ENCODE data around the gene GTSF1L. TPM values are rescaled to one million over a fixed set of nuclear protein-coding genes. Genes with fewer than 3 reads are reported as not detected.

Gene GTSF1L
- polyA plus RNA-seq, 1 donor from 2014 or later, result 1.2 TPM

DNA sequence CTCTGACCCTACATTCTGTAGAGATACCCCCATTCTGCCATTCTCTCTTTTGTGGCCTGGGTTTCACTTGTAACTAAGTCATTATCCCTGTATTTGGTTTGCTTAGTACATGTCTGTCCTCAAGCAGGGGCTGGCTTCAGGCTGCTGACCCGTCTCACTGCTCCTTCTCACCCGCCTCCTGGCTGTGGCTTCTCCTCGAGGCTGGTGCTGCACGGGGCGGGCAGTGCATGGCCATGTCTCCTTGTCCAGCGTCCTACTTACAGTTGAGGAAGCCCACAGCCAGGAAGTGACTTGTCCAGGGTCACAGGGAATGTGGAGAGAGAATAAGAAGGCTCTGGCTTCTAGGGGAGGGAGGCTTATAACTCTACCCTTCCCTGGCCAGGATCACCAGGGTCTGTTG is 11.3 kb downstream of the GTSF1L start:
- Mint-ChIP-seq H3K27me3 (no peaks in the 10 kb centered on the region), H3K9me3 (no peaks in the 10 kb centered on the region), H3K36me3 (peaks cover 14% of the 10 kb centered on the region), H3K4me3 (no peak overlapping the region), H3K4me1 (peaks cover 8 to 17% (median 13%) of the 10 kb centered on the region in 3 donors), H3K27ac (peak overlapping the region in 1 of 3 donors; percentile 23)

DNA sequence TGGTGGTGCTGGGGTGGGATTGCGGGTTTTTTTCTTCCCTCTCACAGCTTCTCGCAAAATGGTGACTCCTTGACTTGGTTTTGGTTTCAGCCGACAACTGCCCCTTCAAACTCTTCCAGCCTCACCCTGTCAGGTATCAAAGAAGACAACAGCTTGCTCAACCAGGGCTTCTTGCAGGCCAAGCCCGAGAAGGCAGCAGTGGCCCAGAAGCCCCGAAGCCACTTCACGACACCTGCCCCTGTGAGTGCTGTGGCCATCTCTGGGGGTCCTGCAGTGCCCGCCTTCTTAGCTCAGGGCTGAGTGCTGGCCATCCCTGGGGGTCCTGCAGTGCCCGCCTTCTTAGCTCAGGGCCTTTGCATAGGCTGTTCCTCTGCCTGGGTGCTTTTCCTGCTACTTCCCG is 11.8 kb downstream of the GTSF1L start:
- Mint-ChIP-seq H3K4me1 (peaks cover 12 to 18% (median 18%) of the 10 kb centered on the region in 3 donors), H3K27ac (peak overlapping the region in 1 of 3 donors; percentile 23), H3K4me3 (no peak overlapping the region), H3K9me3 (no peaks in the 10 kb centered on the region), H3K36me3 (peaks cover 12% of the 10 kb centered on the region), H3K27me3 (no peaks in the 10 kb centered on the region)

DNA sequence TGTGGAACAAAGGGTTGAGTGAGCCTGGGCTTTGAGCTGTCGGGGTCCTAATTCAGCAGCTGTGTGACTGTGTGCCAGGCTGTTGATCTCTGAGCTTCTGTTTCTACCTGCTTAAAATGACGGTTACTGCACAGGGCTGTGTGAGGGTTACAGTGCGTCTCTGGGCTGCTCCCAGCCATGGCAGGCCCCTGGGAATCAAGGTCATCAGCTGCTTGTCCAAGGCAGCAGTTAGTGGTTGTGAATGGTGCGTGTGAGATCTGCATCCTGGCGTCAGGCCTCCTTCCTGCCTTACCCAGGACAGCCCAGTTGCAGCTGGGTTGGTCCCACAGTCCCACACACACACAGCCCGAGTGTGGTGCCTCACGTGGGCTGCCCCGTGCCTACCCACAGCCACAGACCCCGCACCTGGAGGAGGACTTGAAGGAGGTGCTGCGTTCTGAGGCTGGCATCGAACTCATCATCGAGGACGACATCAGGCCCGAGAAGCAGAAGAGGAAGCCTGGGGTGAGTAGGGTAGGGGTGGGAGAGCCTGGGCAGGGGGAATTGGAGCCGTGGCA is 15.6 kb downstream of the GTSF1L start:
- Mint-ChIP-seq H3K4me1 (peaks cover 12 to 26% (median 22%) of the 10 kb centered on the region in 3 donors), H3K27ac (peak overlapping the region; percentile 81 to 93 (median 88)), H3K27me3 (no peaks in the 10 kb centered on the region), H3K36me3 (peaks cover 10% of the 10 kb centered on the region), H3K4me3 (peak overlapping the region; percentile 7 to 84 (median 46)), H3K9me3 (no peaks in the 10 kb centered on the region)

DNA sequence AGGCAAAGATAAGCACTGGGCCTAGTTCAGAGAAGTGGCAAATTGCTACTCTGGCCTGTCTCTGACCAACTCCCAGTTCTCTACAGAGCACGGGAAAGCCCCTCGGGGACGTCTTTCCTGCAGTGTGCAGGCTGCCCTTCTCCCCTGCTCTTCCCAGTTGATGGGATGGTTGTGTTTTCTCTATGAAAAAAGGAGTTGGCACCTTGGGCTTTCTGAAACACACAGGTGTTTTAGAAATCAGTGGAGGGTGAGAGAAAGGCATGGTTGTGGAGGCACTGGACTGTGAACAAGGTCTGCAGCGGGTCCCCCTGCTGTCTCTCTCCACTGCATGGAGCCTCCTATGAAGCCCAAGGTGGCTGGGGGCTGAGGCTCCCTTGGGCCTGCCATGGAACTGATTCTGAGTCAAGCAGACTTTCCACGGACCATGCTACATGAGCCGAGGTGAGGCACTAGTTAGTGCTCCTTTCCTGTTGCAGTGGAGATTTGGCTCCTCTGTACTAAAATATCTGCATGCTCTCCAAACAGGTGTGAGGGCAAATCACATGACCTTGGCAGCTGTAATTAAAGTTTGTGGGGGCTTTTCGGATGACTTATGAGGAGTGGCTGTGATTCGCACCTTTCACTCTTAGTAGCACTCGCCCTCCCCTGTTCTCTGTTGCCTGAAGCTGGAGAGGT is 16.3 kb downstream of the GTSF1L start:
- Mint-ChIP-seq H3K27me3 (no peaks in the 10 kb centered on the region), H3K27ac (peak overlapping the region; percentile 81 to 93 (median 88)), H3K4me1 (peaks cover 12 to 26% (median 22%) of the 10 kb centered on the region in 3 donors), H3K9me3 (no peaks in the 10 kb centered on the region), H3K36me3 (peaks cover 10% of the 10 kb centered on the region), H3K4me3 (peak overlapping the region; percentile 7 to 81 (median 42))

DNA sequence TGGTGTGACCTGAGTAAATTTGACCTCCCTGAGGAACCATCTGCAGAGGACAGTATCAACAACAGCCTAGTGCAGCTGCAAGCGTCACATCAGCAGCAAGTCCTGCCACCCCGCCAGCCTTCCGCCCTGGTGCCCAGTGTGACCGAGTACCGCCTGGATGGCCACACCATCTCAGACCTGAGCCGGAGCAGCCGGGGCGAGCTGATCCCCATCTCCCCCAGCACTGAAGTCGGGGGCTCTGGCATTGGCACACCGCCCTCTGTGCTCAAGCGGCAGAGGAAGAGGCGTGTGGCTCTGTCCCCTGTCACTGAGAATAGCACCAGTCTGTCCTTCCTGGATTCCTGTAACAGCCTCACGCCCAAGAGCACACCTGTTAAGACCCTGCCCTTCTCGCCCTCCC is 24.3 kb downstream of the GTSF1L start:
- Mint-ChIP-seq H3K36me3 (peaks cover 5% of the 10 kb centered on the region), H3K27ac (peak overlapping the region in 1 of 3 donors; percentile 50), H3K27me3 (no peaks in the 10 kb centered on the region), H3K4me1 (no peaks in the 10 kb centered on the region), H3K9me3 (no peaks in the 10 kb centered on the region), H3K4me3 (no peak overlapping the region)

DNA sequence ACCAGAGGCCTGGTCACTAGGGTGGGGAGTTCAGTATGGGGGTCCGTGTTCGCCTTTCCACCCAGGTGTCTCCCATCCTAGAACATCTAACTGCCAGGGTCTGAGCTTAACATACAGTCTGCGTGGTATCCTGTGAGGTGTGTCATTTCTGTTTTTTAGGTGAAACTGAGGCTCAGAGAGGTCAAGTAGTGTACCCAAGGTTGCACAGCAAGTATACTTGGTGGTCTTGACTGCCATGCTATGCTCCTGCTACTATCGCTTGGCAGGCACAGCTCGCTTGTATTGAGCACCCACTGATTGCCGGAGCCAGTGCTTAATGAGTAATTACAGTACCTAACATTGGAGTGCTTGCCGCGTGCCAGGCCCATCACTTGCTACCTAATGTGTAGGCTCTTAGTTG is 26.2 kb downstream of the GTSF1L start:
- Mint-ChIP-seq H3K27me3 (no peaks in the 10 kb centered on the region), H3K4me1 (no peaks in the 10 kb centered on the region), H3K4me3 (no peak overlapping the region), H3K9me3 (no peaks in the 10 kb centered on the region), H3K36me3 (peaks cover 5% of the 10 kb centered on the region), H3K27ac (peak overlapping the region in 1 of 3 donors; percentile 50)

DNA sequence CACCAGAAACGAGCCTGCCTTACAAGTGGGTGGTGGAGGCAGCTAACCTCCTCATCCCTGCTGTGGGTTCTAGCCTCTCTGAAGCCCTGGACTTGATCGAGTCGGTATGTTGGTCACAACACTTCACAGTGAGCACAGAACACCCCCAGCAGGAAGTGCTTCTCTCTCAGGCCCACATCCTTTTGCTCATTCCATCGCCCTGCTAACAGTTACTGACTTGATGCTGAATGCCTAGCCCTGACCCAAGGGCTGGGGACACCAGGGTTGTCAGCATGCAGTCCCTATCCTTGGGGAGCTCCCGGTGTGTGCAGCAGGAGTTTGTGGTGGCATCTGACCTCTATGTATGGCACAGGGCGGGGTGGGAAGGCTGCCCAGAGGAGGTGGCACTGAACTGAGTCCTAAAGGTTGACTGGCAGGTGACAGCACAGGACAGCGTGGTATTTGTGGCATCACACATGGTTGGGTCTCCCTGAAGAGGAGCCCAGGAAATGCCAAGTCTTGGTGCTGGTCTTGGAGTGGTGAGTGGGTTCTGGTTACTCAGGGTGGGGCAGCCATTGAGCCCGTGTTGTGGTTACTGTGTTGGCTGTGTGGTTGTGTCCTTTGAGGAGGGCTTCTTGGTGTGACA is 26.7 kb downstream of the GTSF1L start:
- Mint-ChIP-seq H3K27me3 (no peaks in the 10 kb centered on the region), H3K4me1 (peaks cover 0 to 2% (median 0%) of the 10 kb centered on the region in 3 donors), H3K4me3 (no peak overlapping the region), H3K9me3 (no peaks in the 10 kb centered on the region), H3K36me3 (peaks cover 5% of the 10 kb centered on the region), H3K27ac (peak overlapping the region in 1 of 3 donors; percentile 50)

DNA sequence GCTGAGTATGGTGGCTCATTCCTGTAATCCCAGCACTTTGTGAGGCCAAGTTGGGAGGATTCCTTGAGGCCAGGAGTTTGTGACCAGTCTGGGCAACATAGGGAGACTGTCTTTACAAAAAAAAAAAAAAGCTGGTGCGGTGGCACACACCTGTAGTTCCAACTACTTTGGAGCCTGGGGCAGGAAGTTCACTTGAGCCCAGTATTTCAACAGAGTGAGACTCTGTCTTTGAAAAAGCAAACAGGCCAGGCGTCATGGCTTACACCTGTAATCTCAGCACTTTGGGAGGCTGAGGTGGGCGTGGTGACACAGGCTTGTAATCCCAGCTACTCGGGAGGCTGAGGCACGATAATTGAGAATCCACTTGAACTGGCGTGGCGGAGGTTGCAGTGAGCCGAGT is 31.2 kb downstream of the GTSF1L start:
- H3K27me3 Mint-ChIP-seq, result no peaks in the 10 kb centered on the region
- H3K4me3 Mint-ChIP-seq, result no peak overlapping the region
- peaks cover 2% of the 10 kb centered on the region for H3K36me3 Mint-ChIP-seq
- peaks cover 4 to 12% (median 8%) of the 10 kb centered on the region in 3 donors for H3K4me1 Mint-ChIP-seq
- no peak overlapping the region for H3K27ac Mint-ChIP-seq
- no peaks in the 10 kb centered on the region for H3K9me3 Mint-ChIP-seq

DNA sequence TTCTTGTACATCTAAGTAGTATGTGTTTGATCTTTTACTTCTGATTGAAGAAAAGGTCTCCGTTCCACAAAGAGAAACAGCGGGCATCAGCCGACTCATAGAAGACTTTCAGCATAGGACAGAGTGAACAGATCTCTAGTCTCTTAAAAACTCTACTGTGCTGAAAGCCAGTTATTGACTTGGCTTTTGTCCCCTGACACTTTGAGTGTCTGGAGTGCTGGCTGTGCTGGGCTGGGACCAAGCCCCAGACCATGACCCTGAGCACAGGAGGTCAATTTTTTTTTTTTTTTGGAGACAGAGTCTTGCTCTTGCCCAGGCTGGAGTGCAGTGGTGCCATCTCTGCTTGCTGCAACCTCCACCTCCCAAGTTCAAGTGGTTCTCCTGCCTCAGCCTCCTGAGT is 32.0 kb downstream of the GTSF1L start:
- no peak overlapping the region for H3K4me3 Mint-ChIP-seq
- no peak overlapping the region for H3K27ac Mint-ChIP-seq

DNA sequence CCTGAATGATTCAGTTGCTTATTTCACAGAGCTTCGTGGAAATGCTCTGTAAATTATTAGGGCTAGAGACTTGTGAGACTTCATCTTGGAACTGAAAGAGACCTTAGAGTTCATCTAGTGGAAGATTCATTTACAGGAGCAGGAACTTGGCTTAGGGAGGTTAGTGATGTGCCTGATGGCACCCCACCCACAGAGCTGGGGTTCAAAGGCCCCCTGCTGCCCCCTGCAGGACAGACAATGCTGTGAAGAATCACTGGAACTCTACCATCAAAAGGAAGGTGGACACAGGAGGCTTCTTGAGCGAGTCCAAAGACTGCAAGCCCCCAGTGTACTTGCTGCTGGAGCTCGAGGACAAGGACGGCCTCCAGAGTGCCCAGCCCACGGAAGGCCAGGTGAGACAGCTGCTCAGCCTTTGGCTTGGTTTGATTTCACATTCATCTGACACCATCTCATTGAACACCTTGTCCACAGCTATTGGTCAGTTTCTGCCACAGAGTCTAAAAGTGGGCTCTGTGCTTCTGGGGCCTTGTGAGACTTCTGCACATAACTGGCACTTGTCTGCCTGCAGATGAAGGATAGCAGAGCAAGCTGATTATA is 34.8 kb downstream of the GTSF1L start:
- H3K4me3 Mint-ChIP-seq, result no peak overlapping the region
- H3K36me3 Mint-ChIP-seq, result no peaks in the 10 kb centered on the region
- H3K27me3 Mint-ChIP-seq, result no peaks in the 10 kb centered on the region
- peak overlapping the region in 1 of 3 donors; percentile 78 for H3K27ac Mint-ChIP-seq
- no peaks in the 10 kb centered on the region for H3K9me3 Mint-ChIP-seq
- peaks cover 5 to 16% (median 12%) of the 10 kb centered on the region in 3 donors for H3K4me1 Mint-ChIP-seq

More for the DNA sequence above, 32.0 kb downstream of the GTSF1L start:
- peaks cover 5 to 12% (median 8%) of the 10 kb centered on the region in 3 donors for H3K4me1 Mint-ChIP-seq
- no peaks in the 10 kb centered on the region for H3K27me3 Mint-ChIP-seq
- H3K9me3 Mint-ChIP-seq, result no peaks in the 10 kb centered on the region
- H3K36me3 Mint-ChIP-seq, result peaks cover 2% of the 10 kb centered on the region

DNA sequence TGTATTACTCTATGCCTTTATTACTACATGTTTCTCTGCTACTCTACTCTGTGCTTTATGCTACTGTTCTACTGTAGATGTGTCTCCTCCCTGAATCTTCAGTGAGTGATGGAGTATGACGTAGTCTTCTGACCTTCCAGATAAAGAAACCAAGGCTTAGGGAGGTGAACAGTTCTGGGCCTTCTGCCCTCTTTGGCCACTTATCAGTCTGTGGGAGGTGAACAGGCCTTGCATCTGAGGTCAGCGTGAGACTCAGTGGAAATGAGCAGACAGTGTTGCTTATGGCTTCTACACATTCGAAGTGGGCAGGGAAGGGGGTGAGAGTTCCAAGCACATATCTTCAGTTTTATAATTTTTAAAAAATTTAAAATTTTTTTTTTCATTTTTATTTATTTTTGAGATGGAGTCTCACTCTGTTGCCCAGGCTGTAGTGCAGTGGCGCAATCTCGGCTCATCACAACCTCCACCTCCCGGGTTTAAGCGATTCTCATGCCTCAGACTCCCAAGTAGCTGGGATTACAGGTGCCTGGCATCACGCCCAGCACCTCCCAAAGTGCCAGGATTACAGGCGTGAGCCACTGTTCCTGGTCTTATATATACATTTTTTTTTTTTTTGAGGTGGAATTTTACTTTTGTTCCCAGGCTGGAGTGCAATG is 35.7 kb downstream of the GTSF1L start:
- H3K9me3 Mint-ChIP-seq, result no peaks in the 10 kb centered on the region
- peaks cover 6 to 17% (median 12%) of the 10 kb centered on the region in 3 donors for H3K4me1 Mint-ChIP-seq
- H3K4me3 Mint-ChIP-seq, result no peak overlapping the region
- H3K36me3 Mint-ChIP-seq, result no peaks in the 10 kb centered on the region
- H3K27ac Mint-ChIP-seq, result peak overlapping the region in 1 of 3 donors; percentile 10
- no peaks in the 10 kb centered on the region for H3K27me3 Mint-ChIP-seq

DNA sequence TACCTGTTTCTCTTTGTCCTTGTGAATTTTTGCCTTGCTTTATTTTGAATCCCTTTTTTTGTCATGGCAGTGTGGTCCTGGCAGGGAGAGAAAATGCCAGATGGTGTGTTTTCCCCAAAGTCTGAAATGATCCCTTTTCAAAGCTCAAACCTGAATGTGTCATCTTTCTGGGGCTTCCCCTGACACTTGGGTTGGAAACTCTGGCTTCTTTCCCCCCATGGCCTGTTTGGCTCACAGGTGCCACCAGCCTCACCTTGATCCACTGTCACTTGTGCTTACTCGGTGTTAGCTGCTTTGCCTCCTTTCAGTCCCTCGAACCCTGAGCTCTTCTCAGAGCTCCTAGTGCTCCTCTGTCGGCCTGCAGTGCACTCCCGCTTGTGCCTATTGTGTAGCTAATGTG is 37.6 kb downstream of the GTSF1L start:
- Mint-ChIP-seq H3K9me3 (no peaks in the 10 kb centered on the region), H3K27me3 (no peaks in the 10 kb centered on the region), H3K4me1 (peaks cover 6 to 13% (median 9%) of the 10 kb centered on the region in 3 donors), H3K4me3 (no peak overlapping the region), H3K36me3 (no peaks in the 10 kb centered on the region), H3K27ac (peak overlapping the region in 1 of 3 donors; percentile 18)

DNA sequence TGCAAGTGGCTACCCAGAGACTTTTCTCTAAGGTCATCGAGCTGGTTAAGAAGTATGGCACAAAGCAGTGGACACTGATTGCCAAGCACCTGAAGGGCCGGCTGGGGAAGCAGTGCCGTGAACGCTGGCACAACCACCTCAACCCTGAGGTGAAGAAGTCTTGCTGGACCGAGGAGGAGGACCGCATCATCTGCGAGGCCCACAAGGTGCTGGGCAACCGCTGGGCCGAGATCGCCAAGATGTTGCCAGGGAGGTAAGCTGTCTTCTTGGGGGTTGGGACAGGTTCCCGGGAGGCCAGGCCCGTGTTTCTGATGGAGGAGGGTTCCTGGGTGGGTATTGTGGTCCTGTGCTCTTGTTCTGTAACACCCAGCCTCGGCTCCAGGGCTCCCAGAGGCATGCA is 40.0 kb downstream of the GTSF1L start:
- Mint-ChIP-seq H3K4me1 (peaks cover 12 to 19% (median 16%) of the 10 kb centered on the region in 3 donors), H3K36me3 (peaks cover 2% of the 10 kb centered on the region), H3K4me3 (no peak overlapping the region), H3K27me3 (no peaks in the 10 kb centered on the region), H3K27ac (peak overlapping the region; percentile 67 to 71 (median 70)), H3K9me3 (no peaks in the 10 kb centered on the region)

DNA sequence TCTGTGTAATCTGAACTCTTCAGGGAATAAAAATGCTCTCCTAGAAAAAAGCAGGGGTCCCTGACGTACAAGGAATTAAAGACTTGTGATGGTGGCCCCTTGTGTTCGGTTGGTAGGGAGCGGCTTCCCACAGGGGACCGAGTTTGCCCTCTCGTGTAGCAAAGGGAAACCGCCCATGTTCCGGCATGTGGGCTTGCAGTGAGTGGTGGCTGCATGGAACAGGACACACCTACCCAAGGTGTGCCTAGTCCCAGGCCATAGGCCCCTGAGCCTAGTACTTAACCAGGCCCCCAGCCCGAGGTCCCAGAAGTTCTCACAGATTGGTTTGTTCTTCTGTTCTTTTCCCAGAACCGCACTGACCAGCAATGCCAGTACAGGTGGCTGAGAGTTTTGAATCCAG is 44.4 kb downstream of the GTSF1L start:
- peak overlapping the region; percentile 89 to 99 (median 99) for H3K27ac Mint-ChIP-seq
- peak overlapping the region; percentile 71 to 91 (median 88) for H3K4me3 Mint-ChIP-seq
- H3K9me3 Mint-ChIP-seq, result no peaks in the 10 kb centered on the region
- H3K36me3 Mint-ChIP-seq, result peaks cover 2% of the 10 kb centered on the region
- H3K27me3 Mint-ChIP-seq, result peaks cover 2% of the 10 kb centered on the region
- H3K4me1 Mint-ChIP-seq, result peaks cover 22 to 28% (median 28%) of the 10 kb centered on the region in 3 donors

All from IgD-negative memory B cell (primary cell).